NCI-H345 (cell line): ENCODE data around the gene GAPDHS.
A peak's percentile ranks its signal among the peaks of the same experiment; 100 is the strongest.

Experiments used
- DNase-seq: peaks from one replicate; lab custom pipeline; 2025; lab: John Stamatoyannopoulos, UW

Gene GAPDHS

GRCh38 chr19:35539850-35540249 is 6.6 kb downstream of the GAPDHS start:
- DNase-seq, result no peak

DNA sequence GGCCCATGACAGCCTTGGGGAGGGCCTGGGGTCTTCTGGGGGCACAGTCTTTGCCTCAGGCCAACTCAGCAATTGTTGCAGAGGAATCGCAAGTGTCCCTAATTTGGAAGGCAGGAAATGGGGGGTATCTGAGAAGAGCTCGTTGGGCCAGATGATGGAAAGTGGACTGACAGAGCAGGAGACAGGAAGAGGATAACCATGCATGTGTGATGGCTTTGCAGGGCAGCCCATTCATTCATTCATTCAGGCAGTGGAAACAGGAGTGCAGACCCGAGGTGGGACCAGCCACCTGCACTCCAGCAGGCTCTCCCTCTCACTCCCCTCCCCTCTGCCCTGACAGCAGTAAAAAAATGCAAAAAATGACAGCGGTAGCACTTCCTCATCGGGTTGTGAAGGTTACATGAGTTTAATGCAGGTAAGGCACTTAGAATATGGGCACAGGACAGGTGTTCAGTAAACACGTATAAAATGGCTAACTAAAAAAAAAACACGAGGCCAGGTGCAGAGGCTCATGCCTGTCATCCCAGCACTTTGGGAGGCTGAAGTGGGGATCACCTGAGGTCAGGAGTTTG is 7.2 kb downstream of the GAPDHS start:
- no peak for DNase-seq

DNA sequence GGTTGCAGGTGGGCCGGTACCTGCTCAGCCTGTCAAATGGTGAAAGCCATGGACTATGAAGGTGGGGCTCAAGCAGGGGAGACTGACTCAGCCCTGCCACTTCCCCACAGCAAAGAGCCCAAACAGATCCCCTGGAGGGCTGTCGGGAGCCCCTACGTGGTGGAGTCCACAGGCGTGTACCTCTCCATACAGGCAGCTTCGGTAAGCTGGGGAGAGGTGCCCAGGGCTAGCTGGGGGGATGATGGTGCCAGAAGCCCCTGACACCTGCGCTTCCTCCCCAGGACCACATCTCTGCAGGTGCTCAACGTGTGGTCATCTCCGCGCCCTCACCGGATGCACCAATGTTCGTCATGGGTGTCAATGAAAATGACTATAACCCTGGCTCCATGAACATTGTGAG is 9.0 kb downstream of the GAPDHS start:
- no peak for DNase-seq

DNA sequence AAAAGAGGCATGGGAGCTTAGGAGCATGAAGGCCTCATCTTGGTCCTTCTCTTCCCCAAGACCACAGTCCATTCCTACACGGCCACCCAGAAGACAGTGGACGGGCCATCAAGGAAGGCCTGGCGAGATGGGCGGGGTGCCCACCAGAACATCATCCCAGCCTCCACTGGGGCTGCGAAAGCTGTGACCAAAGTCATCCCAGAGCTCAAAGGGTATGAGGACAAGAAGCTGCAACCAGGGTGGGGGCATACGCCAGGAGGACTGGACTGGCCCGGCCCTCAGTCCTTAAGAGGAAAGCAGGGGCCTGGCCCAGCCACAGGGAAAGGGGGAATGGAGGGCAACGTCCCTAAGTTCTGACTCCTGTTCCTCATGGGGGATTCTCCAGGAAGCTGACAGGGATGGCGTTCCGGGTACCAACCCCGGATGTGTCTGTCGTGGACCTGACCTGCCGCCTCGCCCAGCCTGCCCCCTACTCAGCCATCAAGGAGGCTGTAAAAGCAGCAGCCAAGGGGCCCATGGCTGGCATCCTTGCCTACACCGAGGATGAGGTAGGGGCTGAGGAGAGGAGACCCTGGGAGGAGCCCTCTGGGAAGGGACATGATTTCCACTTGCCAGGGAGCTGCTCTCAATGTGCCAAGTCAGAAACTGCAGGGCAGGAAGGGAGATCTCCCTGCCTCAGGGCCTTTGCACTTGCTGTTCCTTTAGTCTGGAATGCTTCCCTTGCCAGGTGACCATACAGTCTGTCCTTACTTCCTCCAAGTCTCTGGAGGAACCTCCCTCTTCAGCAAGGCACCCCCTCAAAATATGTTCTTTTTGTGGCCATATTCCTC is 10.2 kb downstream of the GAPDHS start:
- no peak for DNase-seq

DNA sequence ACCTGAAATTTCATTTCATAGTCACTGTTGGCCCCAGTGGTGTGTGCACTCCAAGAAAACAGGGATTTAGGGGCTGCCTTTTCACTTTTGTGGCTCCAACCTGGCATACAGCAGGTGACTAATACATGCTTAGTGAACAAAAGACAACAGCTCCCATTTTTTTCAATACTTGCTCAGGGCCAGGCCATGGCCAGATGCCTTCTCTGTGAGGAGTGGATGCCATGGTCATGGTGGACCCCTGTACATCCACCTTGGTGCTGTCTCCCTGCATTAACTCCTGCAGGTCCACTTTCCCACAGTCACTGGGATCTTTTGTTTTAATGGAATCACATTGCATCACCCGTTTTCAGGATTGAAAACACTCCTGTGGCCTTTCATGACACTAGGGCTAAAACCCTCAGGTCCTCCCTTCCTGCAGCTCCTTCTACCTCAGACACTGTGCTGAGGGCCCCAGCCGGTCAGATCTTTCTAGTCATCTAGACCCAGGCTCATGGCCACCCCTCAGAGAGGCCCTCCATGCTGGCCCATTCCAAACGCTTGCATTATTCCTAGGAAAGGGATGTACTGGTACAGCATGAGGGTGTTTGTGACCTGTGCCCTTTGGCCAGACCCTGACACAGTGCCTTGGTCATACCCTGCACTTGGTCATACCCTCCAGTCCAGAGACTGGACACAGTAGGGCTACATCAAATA is 11.0 kb downstream of the GAPDHS start:
- no peak for DNase-seq

- peak; percentile 96 for DNase-seq
Observed at GRCh38 chr19:35545001-35545854, 12.0 kb downstream of the GAPDHS start, which contains the start of gene TMEM147. Gene TMEM147, plus strand, starts transcription at chr19:35545626. Its CDS starts 114 bp downstream, at chr19:35545740.

DNA sequence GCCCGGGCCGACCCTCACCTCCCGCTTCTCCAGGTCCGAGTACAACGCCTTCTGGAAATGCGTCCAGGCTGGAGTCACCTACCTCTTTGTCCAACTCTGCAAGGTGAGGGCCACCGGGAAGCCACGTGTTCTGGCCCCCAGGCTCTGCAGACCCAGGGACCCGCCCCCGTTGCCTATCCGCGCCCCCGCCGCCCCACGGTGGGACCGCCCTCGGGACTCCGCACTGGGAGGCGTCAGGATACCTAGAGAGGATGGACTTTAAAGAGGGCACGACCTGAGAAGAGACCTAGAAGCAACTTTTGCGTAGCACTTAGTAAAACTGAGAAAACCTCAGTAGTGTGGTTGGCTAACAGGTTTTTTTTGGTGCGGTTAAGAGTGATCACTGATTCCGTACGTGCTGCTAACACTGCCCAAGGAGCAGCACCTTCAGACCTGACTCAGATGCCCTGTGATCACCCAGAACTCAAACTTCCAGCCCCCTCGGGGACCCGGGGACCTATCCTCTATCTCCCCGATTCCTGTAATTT is 12.7 kb downstream of the GAPDHS start:
- peak; percentile 60 for DNase-seq

DNA sequence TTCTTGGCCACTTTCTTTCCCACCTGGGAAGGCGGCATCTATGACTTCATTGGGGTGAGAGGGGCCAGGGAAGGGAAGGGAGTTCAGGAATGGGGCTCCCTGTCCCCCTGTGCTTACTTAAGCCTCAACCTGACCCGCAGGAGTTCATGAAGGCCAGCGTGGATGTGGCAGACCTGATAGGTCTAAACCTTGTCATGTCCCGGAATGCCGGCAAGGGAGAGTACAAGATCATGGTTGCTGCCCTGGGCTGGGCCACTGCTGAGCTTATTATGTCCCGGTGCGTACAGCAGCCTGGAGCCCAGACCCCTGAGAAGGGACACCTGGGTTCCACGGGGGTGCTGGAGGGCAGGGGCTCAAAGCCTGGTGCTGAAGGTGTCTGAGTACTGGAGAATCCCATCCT is 13.3 kb downstream of the GAPDHS start:
- no peak for DNase-seq

GRCh38 chr19:35549174-35549788 is 16.0 kb downstream of the GAPDHS start:
- peak; percentile 88 for DNase-seq

GRCh38 chr19:35549879-35550523 is 16.7 kb downstream of the GAPDHS start:
- no peak for DNase-seq

DNA sequence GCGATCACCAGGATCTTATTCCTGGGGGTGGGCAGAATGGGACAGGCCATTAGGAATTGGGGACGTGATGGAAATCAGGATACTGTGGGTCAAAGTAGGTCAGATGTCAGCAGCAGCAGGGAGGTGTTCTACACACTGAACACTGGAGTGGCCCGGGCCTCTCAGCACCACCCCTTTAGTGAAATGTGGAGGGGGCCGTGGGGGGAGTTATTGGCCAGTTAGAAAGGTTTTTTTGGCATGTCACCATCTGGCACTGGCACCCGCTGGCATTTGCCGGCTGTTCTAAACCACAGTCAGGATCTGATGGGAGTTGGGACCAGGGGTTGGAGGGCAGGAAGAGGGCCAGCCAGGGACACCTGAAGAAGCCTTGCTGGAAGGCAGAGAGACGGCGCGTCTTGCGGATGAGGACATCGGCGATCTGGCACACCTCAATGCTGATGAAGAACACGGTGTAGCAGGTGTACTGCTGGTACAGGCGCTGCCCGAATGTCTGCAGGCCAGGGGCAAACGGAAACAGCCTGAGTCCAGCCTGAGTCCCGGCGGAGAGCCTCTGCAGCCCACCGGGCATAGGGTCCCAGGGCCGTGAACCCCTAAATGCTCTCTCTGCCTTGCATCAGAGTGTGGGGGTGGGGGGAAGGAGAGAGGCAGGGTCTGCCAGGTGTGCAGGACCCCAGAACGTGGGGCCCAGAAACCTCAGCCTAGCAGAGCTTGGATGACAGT is 18.0 kb downstream of the GAPDHS start:
- DNase-seq, result no peak

DNA sequence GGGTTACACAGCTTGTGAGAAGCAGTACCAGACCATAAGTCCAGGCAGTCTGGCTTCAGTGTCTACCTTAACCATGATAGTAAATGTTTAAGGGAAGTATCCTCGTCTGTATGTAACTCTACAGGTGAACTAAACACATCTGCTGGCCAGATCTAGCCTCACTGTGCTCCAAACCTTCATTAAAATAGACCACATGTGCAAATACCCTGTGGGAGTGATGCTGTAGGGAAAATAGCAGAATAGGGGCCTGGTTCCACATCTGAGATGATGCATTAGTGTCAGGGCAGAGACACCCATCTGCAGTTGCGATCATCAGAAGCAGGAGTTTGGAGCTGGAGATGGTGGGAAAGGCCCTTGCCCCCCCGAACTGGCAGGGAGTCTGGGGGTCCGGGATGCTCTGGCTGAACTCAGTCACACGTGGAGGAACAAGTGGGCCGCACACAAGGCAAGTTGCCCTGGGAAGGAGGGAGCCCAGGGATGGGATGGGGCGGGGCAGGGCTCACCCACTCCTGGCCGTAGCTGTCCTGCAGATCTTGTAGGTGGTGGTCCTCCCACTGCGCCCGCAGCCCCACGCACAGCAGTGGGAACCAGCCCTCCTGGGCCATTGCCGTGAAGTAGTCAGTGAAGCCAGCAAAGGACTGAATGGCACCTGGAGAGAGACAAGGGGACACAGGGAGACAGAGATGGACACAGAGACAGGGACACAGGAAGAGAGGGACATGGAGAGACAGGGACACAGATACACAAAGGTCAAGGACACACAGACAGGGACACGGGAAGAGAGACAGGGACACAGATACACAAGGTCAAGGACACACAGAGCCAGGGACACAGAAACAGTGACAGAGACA is 19.5 kb downstream of the GAPDHS start:
- DNase-seq, result no peak

DNA sequence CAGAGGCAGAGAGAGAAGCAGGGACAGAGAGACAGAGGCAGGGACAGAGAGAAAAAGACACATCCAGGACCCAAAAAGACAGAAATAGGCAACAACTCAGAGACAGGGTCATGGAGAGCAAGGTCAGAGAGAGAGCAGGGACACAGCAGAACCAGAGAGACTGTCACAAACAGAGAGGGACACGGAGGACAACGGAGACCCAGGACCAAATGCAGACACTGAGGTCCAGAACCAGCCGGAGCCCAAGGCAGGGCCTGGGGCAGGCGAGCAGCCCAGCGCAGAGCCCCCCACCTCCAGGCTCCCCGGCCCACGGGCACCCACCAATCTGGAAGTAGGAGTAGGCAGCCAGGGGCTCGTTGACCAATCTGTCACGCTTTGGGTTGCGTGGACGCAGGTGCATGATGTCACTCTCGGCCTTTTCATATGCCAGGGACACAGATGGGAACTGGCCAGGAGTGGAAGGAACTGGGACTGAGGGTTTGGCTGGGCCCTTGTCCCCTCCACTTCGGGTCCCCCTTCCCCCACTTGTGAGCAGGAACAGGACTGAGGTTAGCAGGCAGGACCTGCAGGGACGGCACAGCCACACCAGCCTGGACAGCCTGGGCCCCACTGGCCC is 20.2 kb downstream of the GAPDHS start:
- DNase-seq, result no peak

DNA sequence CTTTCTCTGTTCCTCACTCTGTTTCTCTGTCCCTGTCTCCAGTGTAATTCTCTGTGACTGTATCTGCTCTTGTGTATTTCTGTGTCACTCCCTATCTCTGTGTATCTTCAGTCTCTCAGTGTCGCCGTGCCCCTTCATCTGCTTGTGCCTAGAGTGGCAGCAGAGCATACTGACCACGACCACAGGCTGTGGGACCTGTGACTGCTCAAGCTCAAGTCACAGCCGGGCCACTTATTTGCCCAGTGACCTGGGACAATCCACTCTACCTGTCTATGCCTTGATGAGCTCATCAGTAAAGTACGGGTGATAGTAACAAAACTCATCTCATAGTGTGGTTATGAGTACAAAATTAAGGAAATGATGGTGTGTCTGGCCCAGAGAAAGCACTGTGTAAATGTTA is 20.8 kb downstream of the GAPDHS start:
- no peak for DNase-seq

- DNase-seq, result peak; percentile 48
Observed at GRCh38 chr19:35555301-35556005, 22.2 kb downstream of the GAPDHS start.

DNA sequence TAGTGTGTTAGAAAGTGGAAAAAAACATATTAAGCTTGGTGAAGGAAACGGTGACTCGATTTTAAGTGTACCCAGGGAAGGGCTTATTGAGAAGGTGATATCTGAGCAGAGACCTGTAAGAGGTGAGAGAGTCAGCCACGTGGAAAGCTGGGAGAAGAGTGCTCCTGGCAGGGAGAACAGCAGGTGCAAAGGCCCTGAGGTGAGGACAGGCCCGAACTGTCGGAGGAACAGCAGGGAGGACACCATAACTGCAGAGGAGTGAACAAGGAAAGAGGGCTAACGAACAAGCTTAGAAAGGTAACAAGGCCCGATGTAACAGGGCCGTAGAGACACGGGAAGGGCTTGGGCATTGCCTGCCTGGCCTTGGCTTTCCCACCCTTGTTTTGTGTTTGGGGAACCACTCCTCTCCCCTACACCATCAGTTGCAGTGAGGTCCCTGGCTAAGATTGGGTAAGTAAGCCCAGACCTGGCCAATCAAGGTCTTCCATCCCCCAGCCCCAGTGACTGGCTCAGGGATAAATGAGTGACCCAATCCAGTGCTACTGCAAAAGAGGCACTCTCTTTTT is 22.9 kb downstream of the GAPDHS start:
- DNase-seq, result no peak

- DNase-seq, result no peak
Observed at GRCh38 chr19:35556846-35557538, 23.7 kb downstream of the GAPDHS start.
